HepG2 (cell line): ENCODE data around the gene ABAT. TPM values are rescaled to one million over a fixed set of nuclear protein-coding genes. Genes with fewer than 3 reads are reported as not detected.

Experiments used
- ATAC-seq: fragments of 200-7000 bp; cut with Tn5 transposase; 3 replicates; pipeline ENCODE4 v1.9.1; 2020; ENCODE audit warnings: mild to moderate bottlenecking, moderate library complexity
- BruUV-seq: library from RNA; stranded (reverse); fragments of 400-500 nt; replicated peaks from 2 replicates; lab custom pipeline; 2021; lab: Mats Ljungman, UMichigan
- CTCF ChIA-PET: fragments of 300-600 bp; formaldehyde crosslinking; extraction: SDS; loops from one replicate; lab custom pipeline; 2021; ENCODE audit warnings: low total read pairs, inconsistent platforms, low intra/inter-chr PET ratio; lab: Yijun Ruan, JAX
- POLR2A ChIA-PET: fragments of 350-600 bp; sonication (Branson Sonifier 250); formaldehyde crosslinking; loops from one replicate; lab custom pipeline; 2020; ENCODE audit warnings: antibody characterized with exemption, inconsistent platforms; lab: Yijun Ruan, JAX
- DNase-seq: peaks from one replicate; pipeline ENCODE4 v3.0.0-alpha.2; 2015; ENCODE audit warnings: low spot score
- FAIRE-seq: peaks from 3 replicates; lab custom pipeline; 2011; peaks lifted over from hg19 to GRCh38; lab: Jason Lieb, UNC
- H2AFZ ChIP-seq: one replicate; pipeline ENCODE4 v1.6.1; 2011; ENCODE audit warnings: low read length, inconsistent platforms
- H3K27ac ChIP-seq: fragments of 300-600 bp; 3 replicates; pipeline ENCODE4 v1.8.0; 2011; ENCODE audit warnings: mixed run types, mild to moderate bottlenecking, mixed read lengths, low read length, inconsistent platforms; ENCODE audit not compliant: insufficient read depth; ENCODE audit errors: extremely low read length
- H3K27me3 ChIP-seq, 2 experiments: fragments of 200-600 bp in 1 of 2; 2 replicates in 1 of 2; 3 replicates in 1 of 2; pipeline versions ENCODE4 v1.6.0 to v1.8.0; 2011; ENCODE audit warnings: low read length in 2 of 2, mild to moderate bottlenecking in 2 of 2, moderate library complexity in 2 of 2, inconsistent platforms in 1 of 2; ENCODE audit not compliant: insufficient read depth in 2 of 2, control insufficient read depth in 1 of 2
- H3K36me3 ChIP-seq, 2 experiments: fragments of 200-600 bp in 1 of 2; replicated peaks in 1 of 2; 2 replicates in 1 of 2; 3 replicates in 1 of 2; pipeline versions ENCODE4 v1.5.1 to v1.8.0; 2011; ENCODE audit warnings: low read length in 2 of 2, inconsistent platforms in 1 of 2; ENCODE audit not compliant: insufficient read depth in 2 of 2, control insufficient read depth in 1 of 2
- H3K4me1 ChIP-seq: 2 replicates; pipeline ENCODE4 v1.5.1; 2012; ENCODE audit warnings: low read length, inconsistent platforms; ENCODE audit not compliant: insufficient read depth
- H3K4me2 ChIP-seq: 2 replicates; pipeline ENCODE4 v1.6.0; 2011; ENCODE audit warnings: low read depth, low read length, inconsistent platforms
- H3K4me3 ChIP-seq, 3 experiments: fragments of 200-600 bp in 1 of 3; sonication (generic), shearing (Covaris generic) in 1 of 3; replicated peaks in 1 of 3; 2 replicates each; pipeline ENCODE4 v1.5.1; 2011 to 2016; ENCODE audit warnings: low read length in 3 of 3, inconsistent platforms in 2 of 3, low read depth in 2 of 3, mild to moderate bottlenecking in 2 of 3, control low read depth in 1 of 3, mixed read lengths in 1 of 3; ENCODE audit not compliant: insufficient read depth in 1 of 3
- H3K79me2 ChIP-seq: one replicate; pipeline ENCODE4 v1.6.1; 2011; ENCODE audit warnings: low read length, inconsistent platforms; ENCODE audit not compliant: insufficient read depth
- H3K9ac ChIP-seq: 2 replicates; pipeline ENCODE4 v1.6.0; 2011; ENCODE audit warnings: mild to moderate bottlenecking, low read depth, low read length, inconsistent platforms; ENCODE audit not compliant: insufficient read depth
- H3K9me3 ChIP-seq: 2 replicates; pipeline ENCODE4 v1.5.1; 2012; ENCODE audit warnings: mild to moderate bottlenecking, low read length
- H4K20me1 ChIP-seq: 2 replicates; pipeline ENCODE4 v1.6.0; 2011; ENCODE audit warnings: inconsistent platforms, mild to moderate bottlenecking, low read length, moderate library complexity; ENCODE audit not compliant: insufficient read depth
- AGO2 ChIP-seq: fragments of 200-400 bp; formaldehyde crosslinking; optimal IDR thresholded peaks from 2 replicates; pipeline ENCODE3; 2017; ENCODE audit warnings: mild to moderate bottlenecking, low read depth, low read length, moderate library complexity
- DBP ChIP-seq: sonication (generic); formaldehyde crosslinking; IDR thresholded peaks from 2 replicates; pipeline ENCODE4 v1.4.0; 2020; ENCODE audit warnings: missing genetic modification reagents; ENCODE audit errors: not compliant biosample characterization
- GLI4 ChIP-seq: sonication (generic); formaldehyde crosslinking; IDR thresholded peaks from 2 replicates; pipeline ENCODE4 v1.5.1; 2020; ENCODE audit warnings: missing genetic modification reagents, mild to moderate bottlenecking, moderate library complexity, borderline replicate concordance
- GMEB1 ChIP-seq: sonication (generic); formaldehyde crosslinking; IDR thresholded peaks from 2 replicates; pipeline ENCODE4 v1.5.1; 2020; ENCODE audit warnings: missing genetic modification reagents, mild to moderate bottlenecking, borderline replicate concordance
- HOXA5 ChIP-seq: sonication (generic); formaldehyde crosslinking; IDR thresholded peaks from 2 replicates; pipeline ENCODE4 v1.4.0; 2020; ENCODE audit warnings: missing genetic modification reagents
- ISL2 ChIP-seq: sonication (generic); formaldehyde crosslinking; IDR thresholded peaks from 2 replicates; pipeline ENCODE4 v1.5.0; 2020; ENCODE audit warnings: missing genetic modification reagents
- MTERF4 ChIP-seq: sonication (generic); formaldehyde crosslinking; IDR thresholded peaks from 2 replicates; pipeline ENCODE4 v1.8.0; 2023; ENCODE audit warnings: mild to moderate bottlenecking, missing genetic modification reagents
- NR3C1 ChIP-seq: sonication (generic); formaldehyde crosslinking; IDR thresholded peaks from 2 replicates; pipeline ENCODE4 v1.4.0; 2020; ENCODE audit warnings: missing genetic modification reagents
- PAF1 ChIP-seq: IDR thresholded peaks from 2 replicates; pipeline ENCODE4 v1.6.1; 2016; ENCODE audit warnings: missing genetic modification reagents, missing compliant biosample characterization
- POLR2A ChIP-seq, 2 experiments: IDR thresholded peaks; 2 replicates each; pipeline ENCODE4 v1.6.1; 2011; ENCODE audit warnings: low read depth in 2 of 2, low read length in 2 of 2, mild to moderate bottlenecking in 1 of 2, moderate library complexity in 1 of 2; ENCODE audit not compliant: insufficient read depth in 1 of 2
- POLR2AphosphoS5 ChIP-seq: IDR thresholded peaks from 2 replicates; pipeline ENCODE4 v1.6.1; 2012; ENCODE audit warnings: low read depth, low read length
- RBFOX2 ChIP-seq: fragments of 200-400 bp; formaldehyde crosslinking; IDR thresholded peaks from 2 replicates; pipeline ENCODE4 v1.6.1; 2017; ENCODE audit warnings: low read depth, mild to moderate bottlenecking, low read length
- RBM22 ChIP-seq: fragments of 200-400 bp; formaldehyde crosslinking; optimal IDR thresholded peaks from 2 replicates; pipeline ENCODE3; 2017; ENCODE audit warnings: mild to moderate bottlenecking, low read length, moderate library complexity
- REPIN1 ChIP-seq: sonication (generic); formaldehyde crosslinking; IDR thresholded peaks from 2 replicates; pipeline ENCODE4 v1.8.0; 2022; ENCODE audit warnings: missing genetic modification reagents, low read depth, mild to moderate bottlenecking, borderline replicate concordance
- SP140L ChIP-seq: sonication (generic); formaldehyde crosslinking; IDR thresholded peaks from 2 replicates; pipeline ENCODE4 v1.4.0; 2020; ENCODE audit warnings: missing genetic modification reagents, borderline replicate concordance
- TBL1XR1 ChIP-seq: fragments of 150-350 bp; IDR thresholded peaks from 2 replicates; pipeline ENCODE4 v1.6.1; 2014; ENCODE audit warnings: borderline replicate concordance, low read length; ENCODE audit not compliant: partially characterized antibody
- TBX2 ChIP-seq: sonication (generic); formaldehyde crosslinking; IDR thresholded peaks from 2 replicates; pipeline ENCODE4 v1.5.0; 2020; ENCODE audit warnings: missing genetic modification reagents, mild to moderate bottlenecking, borderline replicate concordance
- TSC22D2 ChIP-seq: sonication (generic); formaldehyde crosslinking; IDR thresholded peaks from 2 replicates; pipeline ENCODE4 v1.5.1; 2020; ENCODE audit warnings: missing genetic modification reagents, mild to moderate bottlenecking, borderline replicate concordance
- XRCC5 ChIP-seq: fragments of 200-400 bp; formaldehyde crosslinking; optimal IDR thresholded peaks from 2 replicates; pipeline ENCODE3; 2017; ENCODE audit warnings: mild to moderate bottlenecking, low read length
- YEATS2 ChIP-seq: sonication (generic); formaldehyde crosslinking; IDR thresholded peaks from 2 replicates; pipeline ENCODE4 v1.4.0; 2020; ENCODE audit warnings: missing genetic modification reagents, borderline replicate concordance
- ZNF569 ChIP-seq: sonication (generic); formaldehyde crosslinking; IDR thresholded peaks from 2 replicates; pipeline ENCODE4 v1.5.0; 2020; ENCODE audit warnings: mild to moderate bottlenecking, missing genetic modification reagents, moderate library complexity, borderline replicate concordance
- ZNF776 ChIP-seq: sonication (generic); formaldehyde crosslinking; IDR thresholded peaks from 2 replicates; pipeline ENCODE4 v1.4.0; 2020; ENCODE audit warnings: mild to moderate bottlenecking, missing genetic modification reagents
- WGBS: methylation state at CpG from one replicate; pipeline ENCODE4 v1.1.6; 2017; ENCODE audit warnings: low lambda C conversion rate; 5-methylcytosine and 5-hydroxymethylcytosine counted together
- in situ Hi-C: cut with HindIII; loops from 2 replicates; pipeline ENCODE4 v1.10.0; 2017; ENCODE audit warnings: low pct_unique_long_range_greater_than_20kb; ENCODE audit not compliant: extremely low pct_ligation_motif_present
- intact Hi-C: fragments of 100-400 bp; cut with micrococcal nuclease; formaldehyde crosslinking; loops from one replicate; pipeline ENCODE4 v1.10.0; 2022; ENCODE audit not compliant: unreplicated experiment
- polyA plus RNA-seq, 8 experiments: library from polyadenylated mRNA; depleted of rRNA in 3 of 8; stranded (reverse) in 7 of 8; unstranded in 1 of 8; fragments of >200 nt; fragmentation: Illumina TruSeq in 4 of 8; extraction: Trizol in 4 of 8; gene quantifications; 2 replicates each; pipeline versions ENCODE4 v1.2.1 to v1.2.3, GENCODE V29; 2011 to 2016; ENCODE audit warnings: low read depth in 4 of 8, missing spikeins in 1 of 8, mixed read lengths in 1 of 8; ENCODE audit not compliant: insufficient read depth in 1 of 8
- total RNA-seq, 5 experiments: library from RNA; depleted of rRNA; stranded (reverse); fragments of >200 nt; fragmentation: Illumina TruSeq; extraction: Trizol; gene quantifications; 2 replicates each; pipeline ENCODE4 v1.2.3, GENCODE V29; 2016; ENCODE audit warnings: low read depth in 1 of 5

Gene ABAT
- total and polyA plus RNA-seq, 2 of the 13 experiments (the other 11 are each of a cell fraction or from before 2014, with no cell fraction given): 47.6 to 97.3 TPM

- DNase-seq (no peak), ATAC-seq (no peak), FAIRE-seq (no peak)
- Histone ChIP-seq H3K36me3 (peaks cover 54 to 91% of the 10 kb centered on the region in 2 experiments), H3K27ac (no peak overlapping the region), H3K27me3 (no peaks in the 10 kb centered on the region), H3K9ac (no peak overlapping the region), H2AFZ (no peak overlapping the region), H3K4me1 (no peaks in the 10 kb centered on the region), H3K4me3 (no peak overlapping the region), H3K4me2 (no peak overlapping the region), H3K9me3 (no peaks in the 10 kb centered on the region), H3K79me2 (no peaks in the 10 kb centered on the region), H4K20me1 (peaks cover 3% of the 10 kb centered on the region; the same call in 1 of the 2 replicates)
- no TSS peak for BruUV-seq
- 91% methylated on average over 14 of the region's 14 CpGs for WGBS
- CTCF ChIA-PET: no interaction called here
- in situ Hi-C loops: no loop called here
- TF ChIP-seq POLR2A (IDR thresholded peaks at IDR 0.05; ENCODE audit: insufficient read depth in 1 of 2, low read depth in 2 of 2, low read length in 2 of 2) (peak in 1 of 2 experiments; percentile 30; a peak in 1 of 4 replicates), MTERF4 (CRISPR knock-in tag) (no peak), TSC22D2 (CRISPR knock-in tag) (no peak), HOXA5 (no peak), XRCC5 (no peak), ZNF569 (no peak), ISL2 (CRISPR knock-in tag) (no peak), RBFOX2 (0 out of 2 replicates have a peak, but pooled peaks have one; percentile 41), GLI4 (no peak), TBL1XR1 (no peak), REPIN1 (CRISPR knock-in tag) (no peak), POLR2AphosphoS5 (peak; percentile 31), NR3C1 (CRISPR knock-in tag) (no peak), AGO2 (peak; percentile 48), PAF1 (CRISPR knock-in tag) (0 out of 2 replicates have a peak, but pooled peaks have one; percentile 43), SP140L (CRISPR knock-in tag) (no peak), GMEB1 (CRISPR knock-in tag) (no peak), YEATS2 (CRISPR knock-in tag) (no peak), ZNF776 (CRISPR knock-in tag) (no peak), TBX2 (no peak), DBP (CRISPR knock-in tag) (no peak), RBM22 (peak; percentile 81)
- POLR2A ChIA-PET: interaction anchor here (1.2 kb wide), 1 partner anchor 138 kb away, joined by 5 read pairs; no protein-coding TSS in a partner anchor
- intact Hi-C loops: no loop called here
Observed at GRCh38 chr16:8814095-8814806, 139.8 kb downstream of the ABAT start.
